HG02610 (cell line): ENCODE data around the gene CPHXL.

Experiments used
- ATAC-seq: cut with Tn5 transposase; IDR thresholded peaks from one replicate; pipeline ENCODE4 v1.9.1; 2021; ENCODE audit warnings: mild to moderate bottlenecking, moderate library complexity; ENCODE audit not compliant: unreplicated experiment

Gene CPHXL

DNA sequence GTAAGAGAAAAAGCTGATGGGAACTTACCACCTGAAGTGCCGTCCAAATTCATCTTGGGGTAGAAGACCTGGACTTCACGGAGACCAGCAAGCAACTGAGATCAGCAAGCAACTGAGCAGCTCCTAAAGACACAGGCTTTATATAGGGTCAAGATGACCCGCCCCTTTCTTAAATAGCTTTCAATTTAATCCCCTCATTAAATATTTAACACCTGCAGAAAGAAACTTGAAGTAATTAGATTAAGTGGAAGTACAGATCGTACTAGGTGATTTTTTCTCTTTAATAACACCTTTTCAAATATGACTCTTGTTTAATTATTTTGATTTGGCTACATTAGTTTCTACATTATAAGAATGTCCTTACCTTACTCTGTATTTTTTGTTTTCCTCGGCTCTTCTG, at the start of gene CPHXL:
Gene CPHXL, minus strand, starts transcription at position 101 of the 400 bp plus-strand sequence. Its CDS starts 48 bp downstream, at position 53.
- no peak for ATAC-seq

GRCh38 chr16:75774197-75774596, 47.9 kb upstream of the CPHXL start:
- ATAC-seq, result peak; percentile 41

DNA sequence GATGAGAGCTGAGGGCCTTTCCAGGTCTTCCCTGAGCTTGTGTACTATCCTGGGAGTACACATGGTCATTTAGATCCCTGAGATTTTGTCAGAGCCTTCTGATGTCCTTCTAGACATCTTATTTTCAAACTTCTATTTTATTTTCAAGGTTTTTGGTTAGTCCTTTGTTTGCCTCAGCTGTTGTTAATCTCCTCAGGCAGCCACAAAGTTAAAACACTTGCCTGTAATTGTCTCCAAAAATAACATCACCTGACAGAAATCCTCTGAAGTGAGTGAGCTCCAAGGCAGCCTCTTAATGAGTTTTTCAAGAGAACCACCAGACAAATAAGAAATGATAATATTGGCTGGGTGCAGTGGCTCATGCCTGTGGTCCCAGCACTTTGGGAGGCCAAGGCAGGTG, 43.8 kb upstream of the CPHXL start:
- ATAC-seq, result no peak

GRCh38 chr16:75764154-75764768, 38.0 kb upstream of the CPHXL start:
- ATAC-seq, result peak; percentile 96

DNA sequence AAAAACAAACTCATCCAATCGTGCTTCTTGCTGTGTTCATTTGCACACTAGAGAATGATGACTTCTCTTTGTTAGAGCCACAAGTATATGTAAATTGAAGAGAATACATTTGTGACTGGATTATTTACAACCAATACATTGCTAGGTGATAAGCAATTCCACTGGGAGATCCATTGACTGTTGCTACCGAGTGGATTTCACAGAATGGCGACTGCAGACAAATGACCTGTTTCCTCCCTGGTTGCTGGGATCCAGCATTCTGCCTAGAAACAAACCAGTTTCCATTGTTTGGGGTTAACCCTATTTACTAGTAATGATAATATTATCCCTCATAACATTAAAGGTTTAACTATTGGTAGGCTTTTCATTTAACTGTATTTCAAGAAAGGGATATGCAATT, 36.9 kb upstream of the CPHXL start:
- no peak for ATAC-seq

DNA sequence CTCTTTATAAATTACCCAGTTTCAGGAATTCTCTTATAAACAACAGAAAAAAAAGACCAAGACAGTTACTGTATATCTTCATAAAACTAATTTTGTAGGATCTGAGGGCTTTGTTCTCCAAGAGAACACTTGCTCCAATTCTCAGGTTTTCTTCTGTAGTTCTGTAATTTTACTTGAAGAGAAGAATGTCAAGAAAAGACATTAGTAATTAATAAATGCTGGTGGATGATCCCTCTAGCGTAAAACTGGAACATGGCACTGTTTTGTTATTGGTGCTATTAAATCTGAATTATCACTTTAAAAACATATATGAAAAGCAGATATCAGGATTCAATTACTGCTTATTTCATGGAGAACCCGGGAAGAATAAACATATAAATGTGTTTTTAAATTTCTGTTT, 36.5 kb upstream of the CPHXL start:
- no peak for ATAC-seq

DNA sequence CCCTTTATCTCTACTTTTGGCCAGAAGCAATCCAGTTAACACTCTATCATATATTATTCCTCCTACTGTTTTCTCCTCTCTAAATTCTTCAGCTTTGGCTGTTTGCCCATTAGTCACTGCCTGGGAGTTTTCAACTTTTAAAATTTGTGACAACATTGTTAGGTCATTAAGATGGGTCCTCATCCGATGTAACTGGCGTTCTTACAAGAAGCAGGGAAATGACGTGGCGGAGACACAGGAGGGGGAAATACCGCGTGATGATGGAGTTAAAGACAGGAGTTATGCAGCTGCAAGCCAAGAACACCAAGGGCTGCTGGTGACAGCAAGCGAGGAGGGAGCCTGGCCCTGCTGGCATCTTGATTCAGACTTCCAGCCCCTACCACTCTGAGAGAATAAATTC, 34.8 kb upstream of the CPHXL start:
- no peak for ATAC-seq

GRCh38 chr16:75760018-75760519, 33.8 kb upstream of the CPHXL start:
- ATAC-seq, result no peak

DNA sequence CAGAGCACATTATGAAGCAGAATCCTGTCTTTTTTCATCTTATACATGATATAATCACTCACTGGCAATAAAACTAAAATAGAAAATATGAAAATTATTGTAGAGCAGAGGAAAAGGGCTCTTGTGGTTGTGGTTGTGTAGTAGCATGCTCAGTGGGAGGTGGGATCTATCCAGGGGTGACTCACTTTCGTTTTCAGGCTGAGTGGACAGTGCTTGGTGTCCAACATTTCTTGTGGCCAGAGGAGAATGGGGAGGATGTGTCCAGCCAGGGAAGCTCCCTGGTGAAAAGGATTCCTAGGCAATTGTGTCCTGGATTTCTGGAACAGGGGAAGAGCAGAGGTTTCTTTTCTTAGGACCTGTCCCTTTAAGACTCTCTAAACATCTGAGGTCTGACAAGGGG, 31.9 kb upstream of the CPHXL start:
- ATAC-seq, result peak; percentile 50

DNA sequence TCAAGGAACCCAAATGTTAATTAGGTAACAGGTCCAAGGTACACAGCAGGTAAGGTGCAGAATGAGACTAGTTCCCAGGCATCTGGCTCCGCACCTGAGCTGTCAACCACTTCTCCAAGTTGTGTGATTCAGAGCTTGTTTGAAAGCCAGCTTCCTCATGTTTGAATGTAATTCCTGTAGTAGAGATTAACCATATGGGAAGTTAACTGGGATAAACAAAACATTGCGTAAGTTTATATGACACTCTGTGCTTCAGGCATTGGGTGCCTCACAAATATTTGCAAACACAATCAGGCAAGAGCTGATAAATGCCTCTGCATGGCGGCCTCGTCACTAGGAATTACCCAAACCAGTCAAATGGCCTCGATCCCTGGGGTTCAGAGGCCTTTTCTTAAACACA, 27.9 kb upstream of the CPHXL start:
- ATAC-seq, result no peak

DNA sequence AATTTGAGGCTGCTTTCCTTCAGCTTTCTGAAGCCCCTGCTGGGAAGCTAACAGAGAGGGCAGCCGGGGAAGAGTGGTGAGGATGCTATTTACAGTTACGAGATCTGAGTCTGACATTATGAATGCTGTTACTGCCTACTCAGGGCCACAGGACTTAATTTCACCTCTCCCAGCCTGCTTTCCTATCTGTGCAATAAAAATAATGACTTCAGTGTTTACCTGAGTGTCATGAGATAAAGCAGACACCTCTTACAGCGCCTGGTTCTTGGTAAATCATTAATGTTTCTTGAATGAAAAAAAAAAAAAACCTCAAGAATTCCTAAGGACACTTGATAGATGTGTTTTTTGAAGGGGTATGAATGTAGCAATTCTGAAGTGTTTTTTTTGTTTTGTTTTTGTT, 24.2 kb upstream of the CPHXL start:
- ATAC-seq, result no peak

DNA sequence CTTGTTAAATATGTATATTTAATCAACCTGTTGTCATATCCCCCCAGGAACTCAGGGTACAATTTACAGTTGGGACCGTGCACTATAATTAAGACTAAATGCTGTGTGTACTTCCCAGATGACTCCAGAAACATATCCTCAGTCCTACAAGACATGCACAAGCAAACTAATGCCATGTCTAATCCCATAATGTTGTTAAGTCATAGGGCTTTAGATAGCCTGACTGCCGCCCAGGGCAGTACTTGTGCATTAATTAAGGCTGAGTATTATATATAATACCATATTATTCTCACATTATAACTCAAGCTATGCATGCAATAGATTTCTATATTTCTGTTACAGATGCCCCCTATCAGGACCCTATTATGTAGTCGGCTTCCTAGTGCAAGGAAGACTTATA, 20.1 kb upstream of the CPHXL start:
- ATAC-seq, result no peak

DNA sequence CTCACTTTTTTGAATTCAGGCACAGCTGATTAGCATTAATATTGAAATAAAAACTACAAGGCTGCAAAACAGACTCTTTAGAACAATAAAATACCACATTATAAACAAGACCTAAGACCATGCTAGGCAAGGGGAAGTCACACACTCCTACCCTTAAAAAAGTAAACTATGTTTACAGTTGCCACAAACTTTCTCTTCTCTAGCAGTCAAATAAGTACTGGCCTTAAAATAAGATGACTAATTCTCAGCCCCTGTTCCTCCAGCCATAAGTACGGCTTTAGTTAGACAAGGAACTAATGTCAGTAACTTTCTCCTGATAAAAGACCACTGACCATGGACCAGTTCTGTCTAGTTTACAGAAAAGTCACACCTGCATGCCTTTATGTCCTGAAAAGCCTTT, 19.5 kb upstream of the CPHXL start:
- peak; percentile 86 for ATAC-seq

GRCh38 chr16:75745242-75745641, 19.0 kb upstream of the CPHXL start:
- ATAC-seq, result peak; percentile 53

DNA sequence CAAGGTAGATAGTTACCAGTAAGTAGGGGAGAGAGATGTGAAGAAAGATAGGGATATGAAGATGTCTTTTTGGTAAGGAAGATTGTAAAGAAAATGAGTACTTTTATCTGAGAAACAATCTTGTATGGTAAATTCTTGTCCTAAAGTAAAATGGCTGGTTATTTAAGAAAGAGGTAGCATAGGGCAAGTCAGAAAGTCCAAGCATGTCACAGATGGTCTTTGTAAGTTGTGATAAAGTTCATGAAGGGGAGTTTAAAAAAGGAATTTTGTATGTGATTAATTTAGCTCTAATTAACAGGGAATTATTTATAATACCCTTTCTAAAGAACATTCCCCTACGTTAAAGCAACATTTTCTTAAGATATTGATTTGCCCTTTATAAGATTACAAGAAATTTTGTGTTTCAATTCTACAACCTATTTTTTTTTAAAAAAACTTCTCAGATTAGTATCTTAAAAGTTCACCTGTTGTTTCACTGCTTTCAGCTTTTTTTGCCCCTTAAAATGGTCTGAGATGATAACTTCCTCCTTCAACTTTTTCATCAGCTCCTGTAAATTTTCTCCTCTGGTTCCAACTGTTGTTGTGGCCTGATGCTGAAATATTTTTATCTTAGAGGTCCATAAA, 16.2 kb upstream of the CPHXL start:
- no peak for ATAC-seq

- no peak for ATAC-seq
Measured at GRCh38 chr16:75733305-75734211, 7.3 kb upstream of the CPHXL start.

DNA sequence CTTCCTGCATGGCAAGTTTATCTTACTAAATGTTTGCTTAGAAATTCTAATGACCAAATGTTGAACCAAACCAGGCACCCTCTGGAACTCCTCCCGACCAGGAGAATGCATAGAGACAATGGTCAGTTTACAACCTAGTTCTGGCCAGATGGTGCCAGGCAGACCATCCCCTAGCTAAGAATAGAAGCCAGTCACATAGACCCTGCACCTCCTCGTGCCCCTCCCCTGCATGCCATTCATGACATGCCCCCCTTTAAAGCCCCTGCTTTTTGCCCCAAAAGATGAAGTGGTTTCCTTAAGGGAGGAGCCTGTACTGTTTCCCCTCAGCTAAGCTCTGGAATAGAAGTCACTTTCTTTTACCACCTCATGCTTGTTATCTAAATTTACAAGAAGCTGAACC, 6.6 kb upstream of the CPHXL start:
- no peak for ATAC-seq

GRCh38 chr16:75727221-75727620, 931 bp upstream of the CPHXL start:
- ATAC-seq, result no peak

- ATAC-seq, result no peak
Measured at GRCh38 chr16:75718452-75718851, 7.8 kb downstream of the CPHXL start.

GRCh38 chr16:75714661-75715060, 11.6 kb downstream of the CPHXL start:
- ATAC-seq, result no peak

DNA sequence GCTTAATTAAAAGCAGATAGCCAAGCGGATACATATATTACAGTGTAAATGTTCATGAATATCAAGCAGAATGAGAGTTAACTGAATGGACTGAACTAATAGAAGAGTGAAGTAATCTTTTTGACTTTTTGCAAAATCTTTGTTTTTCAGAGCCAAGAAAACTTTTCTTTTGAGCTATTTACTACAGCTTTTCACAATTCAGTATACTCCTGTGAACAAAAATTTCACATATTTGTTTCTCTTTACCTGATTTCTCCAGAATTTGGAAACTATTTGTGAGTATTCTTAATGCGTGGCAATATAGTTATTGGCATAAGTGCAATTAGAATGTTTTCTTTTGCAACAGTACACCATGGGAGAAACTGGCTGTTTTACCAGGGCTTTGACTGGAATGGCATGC, 15.9 kb downstream of the CPHXL start:
- ATAC-seq, result no peak

GRCh38 chr16:75703306-75703705, 23.0 kb downstream of the CPHXL start:
- no peak for ATAC-seq
